Testis (tissue), 2 donors: ENCODE measurements around the gene RFPL3.

Experiments
- CTCF ChIP-seq, 3 experiments: fragments of 450-650 bp in 2 of 3; fragments of 200-600 bp in 1 of 3; sonication (generic) in 1 of 3; IDR thresholded peaks; one replicate each; pipeline ENCODE4 v1.5.1; 2016 to 2019; ENCODE audit warnings: antibody characterized with exemption in 3 of 3, mild to moderate bottlenecking in 2 of 3, moderate library complexity in 1 of 3
- POLR2A ChIP-seq: fragments of 450-650 bp; IDR thresholded peaks from one replicate; pipeline ENCODE4 v1.6.1; 2017; ENCODE audit warnings: antibody characterized with exemption, mild to moderate bottlenecking, moderate library complexity

GRCh38 chr22:32318361-32318760, 39.3 kb upstream of the RFPL3 start:
- TF ChIP-seq POLR2A, result no peak
- TF ChIP-seq CTCF (IDR thresholded peaks at IDR 0.05), result no peak
